MG63 (cell line): ENCODE results near the gene CRYBB3. TPM values are rescaled to one million over a fixed set of nuclear protein-coding genes. Genes with fewer than 3 reads are reported as not detected.
"Not testable (repeated sequence)": the region's sequence is repeated elsewhere in the genome, so short reads cannot be mapped to it uniquely, and the experiment has no call there.

Source experiments
- DNase-seq: peaks from one replicate; pipeline ENCODE4 v3.0.0-alpha.2; 2020
- H3K27me3 ChIP-seq: fragments of 250-450 bp; sonication (Bioruptor Pico); 2 replicates; pipeline ENCODE4 v1.5.1; 2020; ENCODE audit warnings: mild to moderate bottlenecking, moderate library complexity
- H3K36me3 ChIP-seq: fragments of 250-450 bp; sonication (Bioruptor Pico); 2 replicates; pipeline ENCODE4 v1.5.1; 2020; ENCODE audit warnings: mild to moderate bottlenecking, moderate library complexity
- H3K4me3 ChIP-seq: fragments of 250-450 bp; sonication (Bioruptor Pico); 2 replicates; pipeline ENCODE4 v1.5.1; 2020; ENCODE audit warnings: mild to moderate bottlenecking, moderate library complexity
- H3K9me3 ChIP-seq: fragments of 250-450 bp; sonication (Bioruptor Pico); 2 replicates; pipeline ENCODE4 v1.5.1; 2020; ENCODE audit warnings: mild to moderate bottlenecking, moderate library complexity
- total RNA-seq: library from RNA; depleted of rRNA; stranded (reverse); fragments of >200 nt; shearing (Covaris generic); gene quantifications from 2 replicates; pipeline ENCODE4 v1.2.3, GENCODE V29; 2014; ENCODE audit warnings: low replicate concordance

The CRYBB3 gene
- total RNA-seq, 1 experiment from 2014 or later: not detected

DNA sequence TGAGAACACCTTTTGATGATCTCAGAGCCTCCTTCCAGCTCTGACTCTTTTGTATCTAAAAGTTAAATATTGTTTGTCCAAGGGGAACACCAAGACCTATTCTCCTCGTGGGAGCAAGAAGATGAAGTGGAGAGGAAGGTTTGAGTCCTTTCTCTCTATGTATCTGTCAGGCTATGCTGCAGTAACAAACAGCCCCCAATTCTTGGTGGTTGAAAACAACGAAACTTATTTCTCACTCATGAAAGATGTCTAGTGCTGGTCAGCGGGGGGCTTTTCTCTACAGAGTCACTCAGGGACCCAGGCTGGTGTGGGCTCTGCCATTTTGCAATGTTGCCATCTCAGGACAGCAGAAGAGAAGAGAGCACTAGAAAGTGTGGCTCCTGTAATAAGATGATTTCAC is 13.6 kb downstream of the CRYBB3 start:
- DNase-seq: no peak
- H3K4me3 ChIP-seq: no peak overlapping the region
- H3K27me3 ChIP-seq: no peaks in the 10 kb centered on the region
- H3K9me3 ChIP-seq: no peaks in the 10 kb centered on the region
- H3K36me3 ChIP-seq: no peaks in the 10 kb centered on the region

DNA sequence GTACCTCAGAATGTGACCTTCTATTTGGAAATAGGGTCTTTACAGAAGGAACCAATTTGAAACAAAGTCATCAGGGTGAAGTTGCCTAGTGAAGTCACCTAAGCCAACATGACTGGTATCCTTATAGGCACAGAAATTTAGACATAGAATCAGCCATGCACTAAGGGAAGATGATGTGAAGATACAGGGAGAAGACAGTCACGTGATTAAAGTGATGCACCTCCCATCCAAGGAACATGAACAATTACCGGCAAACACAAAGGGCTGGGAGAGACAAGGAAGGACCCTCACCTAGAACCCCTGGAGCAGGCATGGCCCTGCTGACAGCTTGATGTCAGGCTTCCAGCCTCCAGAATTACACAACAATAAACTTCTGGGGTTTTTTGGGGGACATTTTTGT is 16.6 kb downstream of the CRYBB3 start:
- Histone ChIP-seq H3K9me3 (no peaks in the 10 kb centered on the region), H3K27me3 (no peaks in the 10 kb centered on the region; the same call in 1 of the 2 replicates), H3K4me3 (no peak overlapping the region), H3K36me3 (no peaks in the 10 kb centered on the region)
- no peak for DNase-seq

DNA sequence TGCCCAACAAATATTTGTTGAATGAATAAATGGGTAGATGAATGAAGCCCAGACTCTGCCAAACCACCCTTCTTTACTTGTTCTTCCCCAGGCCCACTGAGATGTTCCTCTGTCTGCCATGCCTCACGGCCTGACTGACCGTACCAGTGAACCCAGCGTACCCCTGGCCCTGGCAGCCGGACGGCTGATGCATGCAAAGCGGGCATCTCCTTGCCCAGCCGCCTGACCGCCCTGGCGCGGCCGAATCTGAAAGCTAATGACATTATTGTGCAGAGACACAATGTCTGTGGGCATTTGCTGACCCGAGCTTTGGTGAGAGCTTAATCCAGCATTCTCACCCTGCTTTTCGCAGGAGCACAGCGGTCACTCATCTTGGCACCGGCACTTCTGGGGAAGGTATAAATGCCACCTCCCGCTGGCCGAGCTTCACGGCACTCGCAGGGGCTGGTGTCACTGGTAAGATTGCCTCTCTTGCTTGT is 19.6 kb downstream of the CRYBB3 start, which contains the start of gene CRYBB2:
Gene CRYBB2, plus strand, starts transcription at position 429 of the 479 bp plus-strand sequence. CDS start 1,791 bp downstream, outside the sequence.
- Histone ChIP-seq H3K4me3 (no peak within 1 kb of the TSS), H3K36me3 (no peaks in the 10 kb centered on the region), H3K9me3 (no peaks in the 10 kb centered on the region), H3K27me3 (no peaks in the 10 kb centered on the region; the same call in 1 of the 2 replicates)
- no peak for DNase-seq

DNA sequence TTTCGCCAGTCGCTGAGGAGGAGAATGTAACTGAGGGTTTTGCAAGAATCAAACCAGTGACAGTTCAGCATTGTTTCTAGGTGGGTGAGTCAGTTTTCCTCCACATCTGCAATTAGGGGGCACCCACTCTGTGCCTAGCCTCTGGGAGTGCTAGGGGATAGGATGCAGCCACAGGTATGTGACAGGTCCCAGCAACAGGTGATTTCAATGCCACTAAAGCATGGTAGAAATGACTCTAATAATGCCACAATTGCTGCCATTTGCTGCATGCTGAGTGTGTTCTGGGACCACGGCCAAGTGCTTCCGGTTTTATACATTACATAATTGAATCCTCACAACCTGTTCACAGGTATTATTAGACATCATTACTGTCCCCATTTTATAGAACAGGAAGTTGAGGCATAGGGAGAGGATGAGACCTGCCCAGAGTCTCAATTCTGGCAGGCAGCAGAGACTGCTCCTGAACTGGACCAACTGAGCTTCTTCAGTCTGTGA is 20.3 kb downstream of the CRYBB3 start:
- Histone ChIP-seq H3K27me3 (no peaks in the 10 kb centered on the region; the same call in 1 of the 2 replicates), H3K36me3 (no peaks in the 10 kb centered on the region), H3K4me3 (no peak overlapping the region), H3K9me3 (no peaks in the 10 kb centered on the region)
- DNase-seq: no peak

DNA sequence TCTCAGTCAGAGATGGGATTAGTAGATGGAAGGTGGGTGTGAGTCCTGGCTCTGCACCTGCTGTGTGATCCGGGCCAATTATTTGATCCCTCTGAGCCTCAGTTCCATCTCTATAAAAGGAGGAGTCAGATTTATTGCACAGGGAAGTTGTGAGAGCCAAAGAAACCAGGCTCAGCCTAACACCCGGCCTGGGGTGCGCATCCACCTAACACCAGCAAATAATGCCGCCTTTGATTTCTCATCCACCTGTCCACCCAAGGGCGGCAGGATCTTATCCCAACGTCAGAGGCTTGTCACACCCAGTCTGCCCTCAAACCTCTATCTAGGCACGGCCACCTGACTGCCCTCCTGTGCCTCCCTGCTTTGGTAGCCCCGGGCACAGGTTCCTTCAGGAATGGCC is 22.1 kb downstream of the CRYBB3 start:
- H3K9me3 ChIP-seq: no peaks in the 10 kb centered on the region
- no peak overlapping the region for H3K4me3 ChIP-seq
- no peaks in the 10 kb centered on the region; the same call in 1 of the 2 replicates for H3K27me3 ChIP-seq
- no peak for DNase-seq
- no peaks in the 10 kb centered on the region for H3K36me3 ChIP-seq

DNA sequence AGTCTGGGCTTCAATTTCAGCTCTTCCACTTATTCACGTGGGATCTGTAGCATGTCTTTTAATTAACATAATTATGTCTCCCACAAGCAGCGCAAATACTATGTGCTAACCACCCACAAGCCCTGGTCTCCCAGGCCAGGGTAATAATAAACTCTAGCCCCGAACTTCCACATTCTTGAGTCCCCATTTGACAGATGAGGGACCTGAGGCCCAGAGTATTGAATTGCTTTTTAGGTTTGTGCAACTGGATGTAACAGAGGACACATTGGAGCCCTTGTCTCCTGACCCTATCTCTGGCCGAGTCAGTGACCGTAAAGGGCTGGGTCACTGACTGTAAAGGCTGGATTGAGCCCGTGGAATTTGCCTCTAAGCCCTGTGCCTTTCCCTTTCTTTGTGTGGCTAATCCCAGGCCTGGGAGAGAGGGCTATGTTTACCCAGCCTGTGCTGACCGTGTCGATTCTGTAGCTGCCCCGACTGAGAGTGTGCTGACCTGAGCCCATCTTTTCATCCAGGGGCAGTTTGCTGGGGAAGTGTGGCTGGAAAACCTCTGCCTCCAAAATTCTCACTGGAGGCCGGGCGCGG is 23.7 kb downstream of the CRYBB3 start:
- no peaks in the 10 kb centered on the region; the same call in 1 of the 2 replicates for H3K27me3 ChIP-seq
- no peak overlapping the region for H3K4me3 ChIP-seq
- H3K9me3 ChIP-seq: no peaks in the 10 kb centered on the region
- no peaks in the 10 kb centered on the region for H3K36me3 ChIP-seq
- no peak for DNase-seq

DNA sequence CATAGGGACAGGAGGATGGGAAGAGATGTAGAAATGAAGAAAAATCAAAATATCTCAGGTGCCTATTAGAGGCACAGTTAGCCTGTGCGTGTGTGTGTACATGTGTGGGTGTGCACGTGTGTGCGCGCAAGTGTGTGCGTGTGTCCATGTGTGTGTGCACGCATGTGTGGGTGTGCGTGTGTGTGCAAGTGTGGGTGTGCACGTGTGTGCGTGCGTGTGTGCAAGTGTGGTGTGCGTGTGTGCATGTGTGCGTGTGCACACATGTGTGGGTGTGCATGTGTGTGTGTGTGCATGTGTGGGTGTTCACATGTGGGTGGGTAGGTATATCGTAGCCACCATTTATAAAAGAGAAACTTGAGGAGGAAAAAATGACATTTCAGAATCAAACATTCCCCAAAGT is 29.2 kb downstream of the CRYBB3 start:
- no peaks in the 10 kb centered on the region for H3K9me3 ChIP-seq
- H3K4me3 ChIP-seq: no peak overlapping the region
- no peaks in the 10 kb centered on the region for H3K36me3 ChIP-seq
- no peak for DNase-seq
- no peaks in the 10 kb centered on the region for H3K27me3 ChIP-seq

DNA sequence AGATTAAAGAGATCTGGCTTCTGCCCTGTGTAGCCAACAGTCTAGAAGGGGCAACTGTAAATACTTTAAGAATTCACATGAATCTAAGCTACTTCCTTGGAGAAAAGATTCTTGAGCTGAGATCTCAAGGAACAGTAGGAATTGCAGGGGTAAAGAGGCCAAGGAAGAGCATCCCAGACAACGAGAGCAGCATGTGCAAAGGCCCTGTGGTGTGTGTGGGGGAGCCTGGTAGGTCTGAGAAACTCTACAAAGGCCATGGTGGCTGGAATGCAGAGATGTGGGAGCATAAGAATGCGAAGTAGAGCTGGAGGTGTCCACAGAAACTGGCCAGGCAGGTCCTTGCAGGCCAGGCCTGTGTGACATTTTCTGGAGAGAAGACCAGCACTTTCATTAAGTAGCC is 31.1 kb downstream of the CRYBB3 start:
- DNase-seq, H3K9me3 ChIP-seq, H3K4me3 ChIP-seq, H3K36me3 ChIP-seq, H3K27me3 ChIP-seq: not testable (repeated sequence)

DNA sequence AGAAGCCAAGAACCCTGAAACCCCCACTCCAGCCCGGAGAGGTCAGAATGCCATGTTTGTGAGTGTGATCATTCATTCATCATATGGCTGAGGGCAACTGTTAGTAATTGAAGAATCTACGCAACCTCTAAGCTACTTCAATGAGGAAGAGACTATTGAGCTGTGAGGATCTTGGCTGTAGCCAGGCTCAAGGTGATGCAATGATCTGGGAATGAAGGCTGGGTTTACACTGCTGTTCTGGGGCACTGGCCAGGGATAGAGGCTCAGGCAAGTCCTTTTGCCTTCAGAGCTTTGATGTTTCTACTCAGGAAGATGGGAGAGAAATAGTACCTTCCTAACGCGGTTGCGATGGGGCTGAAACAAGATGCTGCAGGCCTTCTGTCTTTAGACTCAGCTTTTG is 32.6 kb downstream of the CRYBB3 start:
- DNase-seq: peak; percentile 16
- Histone ChIP-seq H3K36me3 (no peaks in the 10 kb centered on the region), H3K9me3 (no peaks in the 10 kb centered on the region), H3K4me3 (no peak overlapping the region), H3K27me3 (no peaks in the 10 kb centered on the region)

DNA sequence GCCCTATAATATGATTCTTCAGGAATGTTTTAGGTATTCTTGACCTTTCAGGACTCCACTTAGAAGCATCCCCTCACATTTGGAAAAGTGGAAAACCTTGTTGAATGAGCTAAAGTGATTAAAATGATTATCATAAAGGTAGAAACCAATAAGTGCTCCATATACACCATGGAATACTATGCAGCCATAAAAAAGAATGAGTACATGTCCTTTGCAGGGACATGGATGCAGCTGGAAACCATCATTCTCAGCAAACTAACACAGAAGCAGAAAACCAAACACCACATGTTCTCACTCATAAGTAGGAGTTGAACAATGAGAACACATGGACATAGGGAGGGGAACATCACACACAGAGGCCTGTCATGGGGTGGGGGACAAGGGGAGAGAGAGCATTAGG is 34.0 kb downstream of the CRYBB3 start:
- not testable (repeated sequence) for H3K9me3 ChIP-seq, H3K36me3 ChIP-seq, H3K4me3 ChIP-seq, H3K27me3 ChIP-seq, DNase-seq

DNA sequence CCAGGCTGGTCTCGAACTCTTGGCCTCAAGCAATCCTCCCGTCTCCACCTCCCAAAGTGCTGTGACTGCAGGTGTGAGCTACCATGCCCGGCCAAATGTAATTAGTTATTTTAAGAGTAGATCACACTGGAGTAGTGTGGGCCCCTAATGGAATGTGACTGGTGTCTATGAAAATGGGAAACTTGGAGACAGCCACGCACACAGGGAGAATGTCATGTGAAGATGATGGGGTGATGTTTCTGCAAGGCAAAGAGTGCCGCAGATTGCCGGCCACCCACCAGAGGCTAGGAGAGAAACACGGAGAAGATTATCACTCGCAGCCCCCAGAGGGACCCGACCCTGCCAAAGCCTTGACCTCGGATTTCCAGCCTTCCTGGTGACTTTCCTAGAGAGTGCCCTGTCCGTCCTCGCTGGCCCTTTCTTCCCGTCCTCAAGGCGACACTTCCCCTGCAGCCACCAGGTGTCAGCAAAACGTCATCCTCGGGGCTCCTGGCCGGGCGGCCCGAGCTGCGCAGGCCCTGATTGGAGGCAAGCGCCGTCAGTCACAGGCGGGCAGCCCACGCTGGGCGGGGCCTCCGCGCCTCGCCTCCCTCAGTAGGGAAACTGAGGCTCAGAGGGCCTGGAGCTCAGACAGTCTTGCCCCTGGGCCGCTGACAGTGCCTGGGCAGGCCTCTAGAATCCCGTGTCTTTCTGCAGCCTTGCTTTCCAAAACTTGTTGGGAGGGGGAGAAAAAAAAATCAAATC is 36.1 kb downstream of the CRYBB3 start:
- Histone ChIP-seq H3K27me3 (no peaks in the 10 kb centered on the region), H3K4me3 (no peak overlapping the region), H3K36me3 (no peaks in the 10 kb centered on the region), H3K9me3 (no peaks in the 10 kb centered on the region)
- peak; percentile 83 for DNase-seq

DNA sequence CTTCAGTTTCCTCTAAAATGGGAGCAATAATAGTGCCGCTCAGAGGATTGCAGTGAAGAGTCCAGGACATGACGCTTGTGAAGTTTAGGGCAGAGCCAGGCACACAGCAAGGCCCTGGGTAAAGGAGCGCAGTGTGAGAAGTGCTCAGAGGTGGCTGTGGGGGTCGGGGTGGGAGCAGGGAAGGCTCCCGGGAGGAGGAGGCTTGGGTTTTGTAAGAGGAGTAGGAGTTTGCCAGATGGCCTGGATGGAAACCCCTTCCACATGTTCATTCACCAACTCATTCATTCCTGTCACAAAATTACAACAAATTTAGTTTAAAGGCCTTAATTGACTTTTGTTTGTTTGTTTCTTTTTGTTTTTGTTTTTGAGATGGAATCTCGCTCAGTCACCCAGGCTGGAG is 36.8 kb downstream of the CRYBB3 start:
- Histone ChIP-seq H3K9me3 (no peaks in the 10 kb centered on the region), H3K27me3 (no peaks in the 10 kb centered on the region), H3K4me3 (no peak overlapping the region), H3K36me3 (no peaks in the 10 kb centered on the region)
- no peak for DNase-seq

DNA sequence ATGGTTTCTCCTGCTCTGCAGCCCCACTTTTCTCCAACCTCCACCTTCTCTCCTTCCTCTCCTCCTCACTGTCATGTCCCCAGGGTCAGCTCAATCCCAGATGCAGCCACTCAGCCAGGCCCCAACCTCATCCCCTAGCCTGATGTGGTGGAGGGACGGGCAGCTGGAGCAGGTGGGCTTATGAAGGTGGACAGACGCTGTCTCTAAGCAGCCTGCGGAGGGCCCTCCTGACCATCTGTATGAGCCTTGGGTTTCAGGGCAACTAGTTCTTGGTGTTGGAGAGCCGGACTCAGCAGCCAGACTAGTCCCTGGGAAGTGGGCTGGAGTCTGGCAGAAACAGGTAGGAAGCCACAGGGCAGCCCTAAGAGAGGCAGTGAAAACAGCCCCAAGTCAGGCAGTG is 37.8 kb downstream of the CRYBB3 start:
- H3K4me3 ChIP-seq: no peak overlapping the region
- H3K27me3 ChIP-seq: no peaks in the 10 kb centered on the region
- no peaks in the 10 kb centered on the region for H3K36me3 ChIP-seq
- DNase-seq: no peak
- H3K9me3 ChIP-seq: no peaks in the 10 kb centered on the region

DNA sequence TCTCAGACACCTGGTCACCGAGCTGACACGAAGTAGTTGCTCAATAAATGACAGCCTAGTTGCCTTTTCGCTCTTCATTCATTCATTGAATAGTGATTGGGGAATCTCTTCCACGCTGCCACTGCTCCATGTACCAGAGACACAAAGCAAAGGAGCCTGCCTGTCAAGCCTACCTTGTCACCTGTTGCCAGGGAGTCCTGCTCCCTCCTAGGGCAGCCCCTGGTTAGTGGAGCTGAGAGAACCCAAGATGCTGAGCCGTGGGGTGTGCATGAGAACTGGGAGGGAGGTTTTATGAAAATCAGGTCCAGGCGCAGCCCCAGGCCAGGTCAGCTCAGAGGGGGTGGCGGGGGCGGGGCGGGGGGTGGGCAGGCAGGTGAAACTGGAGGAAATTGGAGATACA is 38.4 kb downstream of the CRYBB3 start:
- not testable (repeated sequence) for H3K9me3 ChIP-seq, H3K27me3 ChIP-seq, H3K36me3 ChIP-seq, H3K4me3 ChIP-seq, DNase-seq

DNA sequence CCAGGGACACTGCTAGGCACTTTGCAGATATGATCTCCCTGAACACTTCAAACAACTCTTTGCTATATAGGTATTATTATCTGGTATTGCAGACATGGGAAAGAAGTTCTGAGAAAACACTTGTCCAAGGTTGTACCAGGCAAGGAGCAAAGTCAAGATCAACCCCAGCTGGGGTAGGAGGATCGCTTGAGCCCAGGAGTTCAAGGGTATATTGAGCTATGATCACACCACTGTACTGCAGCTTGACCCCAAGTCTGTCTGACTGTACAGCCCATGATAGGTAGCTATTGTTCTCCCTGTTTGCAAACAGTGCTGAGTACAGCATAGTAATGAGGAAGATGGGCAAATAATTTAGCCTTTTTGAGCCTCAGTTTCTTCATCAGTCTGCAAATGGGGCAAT is 55.5 kb downstream of the CRYBB3 start:
- not testable (repeated sequence) for H3K4me3 ChIP-seq, H3K9me3 ChIP-seq, DNase-seq, H3K36me3 ChIP-seq, H3K27me3 ChIP-seq
